AG09309 (cell line): ENCODE measurements around the gene CUL7.

ENCODE experiments used
- DNase-seq: peaks from one replicate; pipeline ENCODE4 v3.0.0-alpha.2; 2010; ENCODE audit warnings: low read depth
- H3K4me3 ChIP-seq: 2 replicates; pipeline ENCODE4 v1.5.1; 2011; ENCODE audit warnings: mild to moderate bottlenecking, low read depth, low read length, moderate library complexity; ENCODE audit not compliant: control insufficient read depth
- CTCF ChIP-seq: IDR thresholded peaks from 2 replicates; pipeline ENCODE4 v1.5.1; 2011; ENCODE audit warnings: mild to moderate bottlenecking, low read depth, low read length, inconsistent platforms; ENCODE audit not compliant: insufficient read depth, control insufficient read depth; ENCODE audit errors: missing control alignments

The CUL7 gene

GRCh38 chr6:43093436-43094289, 40.0 kb upstream of the CUL7 start:
- no peak overlapping the region; the same call in 1 of the 2 replicates for H3K4me3 ChIP-seq
- no peak for TF ChIP-seq CTCF
- peak; percentile 64 for DNase-seq

- TF ChIP-seq CTCF: no peak
- DNase-seq: no peak
- H3K4me3 ChIP-seq: no peak overlapping the region
These were observed 39.0 kb upstream of the CUL7 start for GRCh38 chr6:43092635-43093034.

GRCh38 chr6:43091436-43091991, 37.9 kb upstream of the CUL7 start:
- no peak for DNase-seq
- H3K4me3 ChIP-seq: no peak overlapping the region
- TF ChIP-seq CTCF: no peak

GRCh38 chr6:43091020-43091419, 37.4 kb upstream of the CUL7 start:
- DNase-seq: no peak
- no peak overlapping the region for H3K4me3 ChIP-seq
- no peak for TF ChIP-seq CTCF

- TF ChIP-seq CTCF: no peak
- peak; percentile 31 for DNase-seq
- no peak overlapping the region for H3K4me3 ChIP-seq
These were observed 36.9 kb upstream of the CUL7 start for GRCh38 chr6:43090559-43090956.

GRCh38 chr6:43089874-43090558, 36.4 kb upstream of the CUL7 start:
- TF ChIP-seq CTCF: no peak
- H3K4me3 ChIP-seq: no peak overlapping the region
- DNase-seq: no peak
